Activated CD8-positive, alpha-beta T cell treated with anti-CD3 and anti-CD28 coated beads, Interleukin-2, amount 10 ng/mL, durations not matched to agents 7 days and 5 days (primary cell): ENCODE data around the gene ARHGAP15. TPM values are rescaled to one million over a fixed set of nuclear protein-coding genes. Genes with fewer than 3 reads are reported as not detected.
"Not testable (repeated sequence)": the region's sequence is repeated elsewhere in the genome, so short reads cannot be mapped to it uniquely, and the experiment has no call there.

Source experiments
- ATAC-seq: fragments of 150-1000 bp; cut with Tn5 transposase; one replicate; pipeline ENCODE4 v1.10.0; 2021; ENCODE audit warnings: moderate library complexity
- CTCF ChIA-PET: fragments of 350-600 bp; sonication (Branson Sonifier 250); formaldehyde crosslinking; loops from one replicate; lab custom pipeline; 2021; ENCODE audit warnings: antibody characterized with exemption; lab: Charles Lee
- POLR2A ChIA-PET: fragments of 350-600 bp; sonication (Branson Sonifier 250); formaldehyde crosslinking; loops from one replicate; lab custom pipeline; 2021; ENCODE audit warnings: antibody characterized with exemption; lab: Charles Lee
- DNase-seq: peaks from one replicate; pipeline ENCODE4 v3.0.0-alpha.2; 2020
- H3K27ac Mint-ChIP-seq: one replicate; pipeline ENCODE4 v1.8.0; 2021; ENCODE audit warnings: mild to moderate bottlenecking, mixed read lengths
- H3K27me3 Mint-ChIP-seq: one replicate; pipeline ENCODE4 v1.8.0; 2021; ENCODE audit warnings: low read depth, mixed read lengths
- H3K36me3 Mint-ChIP-seq: one replicate; pipeline ENCODE4 v1.8.0; 2021; ENCODE audit warnings: low read depth, mixed read lengths
- H3K4me1 Mint-ChIP-seq: one replicate; pipeline ENCODE4 v1.8.0; 2021; ENCODE audit warnings: low read depth, mixed read lengths
- H3K4me3 Mint-ChIP-seq: one replicate; pipeline ENCODE4 v1.8.0; 2021; ENCODE audit warnings: mild to moderate bottlenecking, mixed read lengths
- H3K9me3 Mint-ChIP-seq: one replicate; pipeline ENCODE4 v1.8.0; 2022; ENCODE audit warnings: mixed read lengths; ENCODE audit not compliant: insufficient read depth
- total RNA-seq, 2 experiments: library from RNA; stranded (reverse); gene quantifications; one replicate each; pipeline ENCODE4 v1.2.3, GENCODE V29; 2021

Gene ARHGAP15
- total RNA-seq, 2 experiments from 2014 or later, result 154 to 158 TPM

DNA sequence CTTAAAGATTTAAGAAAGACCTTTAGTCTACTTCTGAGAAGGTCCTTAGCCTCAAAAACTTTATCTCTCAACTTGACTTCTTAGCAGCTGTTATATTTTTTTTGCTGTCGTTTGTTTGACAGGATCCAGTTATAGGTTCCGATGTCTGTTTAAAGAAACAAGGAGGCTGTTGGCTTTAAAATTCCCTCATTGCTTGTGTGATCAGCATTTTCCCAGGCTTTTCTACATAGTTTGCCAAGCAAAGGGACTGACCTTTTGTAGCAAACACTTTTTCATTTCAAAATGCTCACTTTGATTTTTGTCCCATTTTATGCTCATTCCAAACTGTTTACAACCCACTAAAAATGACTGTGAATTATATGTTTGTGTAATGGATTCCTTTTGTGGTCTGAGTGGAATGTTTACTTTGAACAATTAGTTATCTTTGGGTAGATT, 394.9 kb downstream of the ARHGAP15 start:
- no peak overlapping the region for H3K27ac Mint-ChIP-seq
- H3K27me3 Mint-ChIP-seq, result no peaks in the 10 kb centered on the region
- ChIA-PET CTCF (interaction anchor here (0.7 kb wide), 2 partner anchors 11 to 12 kb away, joined by 3 read pairs; no protein-coding TSS in a partner anchor), POLR2A (no interaction called here)
- peaks cover 62% of the 10 kb centered on the region for H3K36me3 Mint-ChIP-seq
- DNase-seq, result no peak
- no peak for ATAC-seq
- H3K4me1 Mint-ChIP-seq, result peaks cover 28% of the 10 kb centered on the region
- H3K9me3 Mint-ChIP-seq, result no peaks in the 10 kb centered on the region
- no peak overlapping the region for H3K4me3 Mint-ChIP-seq

DNA sequence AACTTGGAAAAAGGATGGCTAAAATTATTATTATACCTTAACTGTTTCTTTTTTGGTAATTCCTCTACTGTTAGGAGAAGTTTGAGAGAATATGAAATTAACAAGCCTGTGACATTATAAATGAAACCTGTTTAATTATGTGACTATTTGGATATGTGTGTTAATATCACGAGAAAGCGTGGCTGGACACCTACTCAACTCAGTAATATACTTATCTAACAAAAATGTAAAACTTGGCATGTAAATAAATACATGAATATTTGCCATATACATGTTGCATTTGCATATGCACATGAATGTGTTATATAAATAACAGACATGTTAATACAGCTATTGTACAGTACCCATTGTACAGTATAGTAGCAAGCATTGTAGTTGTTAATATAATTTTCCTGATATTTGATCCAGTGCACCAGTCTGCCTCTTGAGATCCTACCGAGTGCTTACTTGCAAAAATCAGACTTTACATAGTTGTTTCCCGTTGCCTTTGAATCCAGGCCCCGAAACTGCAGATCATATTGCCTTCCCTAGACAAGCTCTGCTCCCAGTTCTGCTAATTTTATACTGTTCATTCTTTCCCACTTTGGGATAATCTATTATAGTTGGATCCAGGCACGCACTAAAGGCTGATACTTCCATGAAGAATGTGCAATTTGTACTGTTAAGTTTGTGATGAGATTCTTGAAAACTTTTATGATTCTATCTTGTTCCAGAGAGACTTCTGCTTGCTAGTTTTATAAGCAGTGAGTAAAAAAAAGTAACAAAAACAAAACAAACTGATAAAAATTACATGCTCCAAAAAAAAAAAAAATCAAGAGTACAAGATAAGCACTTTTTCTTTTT, 395.6 kb downstream of the ARHGAP15 start:
- H3K27ac Mint-ChIP-seq, result peak overlapping the region; percentile 41
- no peaks in the 10 kb centered on the region for H3K27me3 Mint-ChIP-seq
- ATAC-seq (no peak), DNase-seq (no peak)
- H3K4me3 Mint-ChIP-seq, result no peak overlapping the region
- H3K4me1 Mint-ChIP-seq, result peaks cover 34% of the 10 kb centered on the region
- POLR2A ChIA-PET, result no interaction called here
- CTCF ChIA-PET, result interaction anchor here (0.7 kb wide), 1 partner anchor 11 kb away, joined by 3 read pairs; no protein-coding TSS in a partner anchor
- no peaks in the 10 kb centered on the region for H3K9me3 Mint-ChIP-seq
- H3K36me3 Mint-ChIP-seq, result peaks cover 63% of the 10 kb centered on the region

DNA sequence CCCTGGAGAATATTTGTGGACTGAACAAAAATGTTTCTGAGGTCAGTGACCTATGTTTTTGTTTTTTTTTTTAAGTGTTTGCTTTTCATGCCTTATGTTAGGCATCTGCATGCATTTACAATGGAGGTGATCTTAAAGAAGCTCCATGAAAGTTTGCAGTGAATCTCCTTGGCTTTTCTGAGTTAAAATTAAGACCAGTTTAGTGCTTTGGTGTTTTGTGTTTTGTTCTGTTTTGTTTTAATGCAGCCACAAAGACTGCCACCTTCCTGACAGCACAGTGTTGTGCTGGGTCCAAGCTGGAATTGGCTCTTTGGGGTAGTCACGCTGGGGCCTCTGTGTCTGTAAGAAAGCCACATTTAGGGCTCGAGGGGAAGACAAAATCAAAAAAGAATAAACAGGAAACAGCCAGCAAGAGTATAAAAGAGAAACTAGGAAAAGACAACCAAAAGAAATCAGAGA, 396.2 kb downstream of the ARHGAP15 start:
- Mint-ChIP-seq H3K9me3 (no peaks in the 10 kb centered on the region), H3K36me3 (peaks cover 61% of the 10 kb centered on the region), H3K27ac (peak overlapping the region; percentile 83), H3K4me3 (no peak overlapping the region), H3K4me1 (peaks cover 34% of the 10 kb centered on the region), H3K27me3 (no peaks in the 10 kb centered on the region)
- ChIA-PET POLR2A (no interaction called here), CTCF (interaction anchor here (1.2 kb wide), 1 partner anchor 43 kb away, joined by 3 read pairs; no protein-coding TSS in a partner anchor)
- DNase-seq, result no peak
- ATAC-seq, result no peak

DNA sequence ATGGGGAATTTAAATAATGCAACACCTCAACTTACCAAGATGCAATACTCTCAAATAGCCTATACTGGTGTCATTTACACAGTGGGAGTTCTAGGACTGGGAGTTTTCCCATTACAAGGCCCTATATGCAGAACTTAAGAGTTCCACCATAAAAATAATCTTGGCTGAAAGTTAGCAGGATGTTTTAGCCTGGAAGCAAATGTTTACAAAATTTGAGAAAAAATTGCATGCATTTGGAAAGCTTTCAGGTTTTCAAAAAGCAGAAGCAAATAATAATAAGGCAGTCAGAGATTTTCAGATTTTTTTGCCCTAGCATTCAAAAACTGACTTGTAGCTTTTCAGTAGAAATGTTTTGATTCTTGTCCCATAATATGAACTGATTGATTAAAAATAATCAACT, 397.3 kb downstream of the ARHGAP15 start:
- ChIA-PET POLR2A (no interaction called here), CTCF (interaction anchor here (1.2 to 1.7 kb wide), 2 partner anchors 14 to 41 kb away, joined by 3 to 4 read pairs; no protein-coding TSS in a partner anchor)
- Mint-ChIP-seq H3K9me3 (no peaks in the 10 kb centered on the region), H3K27me3 (no peaks in the 10 kb centered on the region), H3K27ac (no peak overlapping the region), H3K4me1 (peaks cover 34% of the 10 kb centered on the region), H3K4me3 (no peak overlapping the region), H3K36me3 (peaks cover 58% of the 10 kb centered on the region)
- DNase-seq (no peak), ATAC-seq (no peak)

DNA sequence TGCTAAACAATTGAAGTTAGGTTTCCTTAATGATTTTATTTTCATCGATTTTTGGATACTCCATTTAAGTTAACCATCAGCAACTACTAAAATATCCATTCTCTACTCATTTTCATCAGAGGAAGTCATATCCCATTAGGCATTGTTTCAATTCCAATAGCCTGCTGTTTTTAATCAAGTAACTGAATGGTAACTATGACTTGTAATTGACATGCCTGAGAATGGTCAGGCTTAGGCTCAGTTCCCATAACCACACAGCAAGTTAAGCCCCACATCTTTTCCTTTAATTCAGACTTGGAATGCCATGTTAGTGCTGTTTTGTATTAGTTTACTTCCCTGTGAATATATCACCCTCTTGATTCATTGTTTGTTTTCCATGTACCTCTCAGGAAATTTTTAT, 398.8 kb downstream of the ARHGAP15 start:
- peaks cover 32% of the 10 kb centered on the region for H3K4me1 Mint-ChIP-seq
- ChIA-PET CTCF (no interaction called here), POLR2A (no interaction called here)
- H3K36me3 Mint-ChIP-seq, result peaks cover 53% of the 10 kb centered on the region
- H3K9me3 Mint-ChIP-seq, result no peaks in the 10 kb centered on the region
- no peak overlapping the region for H3K27ac Mint-ChIP-seq
- H3K27me3 Mint-ChIP-seq, result no peaks in the 10 kb centered on the region
- ATAC-seq (no peak), DNase-seq (no peak)
- no peak overlapping the region for H3K4me3 Mint-ChIP-seq

DNA sequence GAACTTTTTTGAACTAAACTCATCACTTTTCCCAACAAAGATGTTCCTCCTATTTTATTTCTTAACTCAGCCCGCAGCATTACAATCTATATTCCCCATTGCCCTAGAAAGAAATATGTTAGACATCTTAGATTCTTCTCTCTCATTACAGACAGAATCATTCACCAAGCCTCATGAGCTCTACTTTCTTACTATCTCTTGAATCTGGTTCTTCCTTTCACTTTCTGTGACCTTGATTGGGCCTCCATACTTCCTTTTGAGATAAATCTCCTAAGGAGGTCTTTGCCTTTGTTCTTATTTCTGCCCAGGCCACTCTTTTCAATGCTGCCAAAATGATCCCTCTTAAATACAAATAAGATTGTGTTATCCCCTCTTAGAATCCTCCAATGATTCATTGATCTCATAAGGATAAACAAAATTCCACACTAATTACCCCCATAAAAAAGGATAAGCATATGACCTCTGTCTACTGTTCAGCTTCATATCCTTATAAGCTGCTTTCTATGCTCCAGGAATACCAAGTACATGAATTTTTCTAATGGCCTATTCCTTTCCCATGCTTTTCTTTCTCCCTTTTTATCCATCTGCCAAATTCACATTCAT, 400.0 kb downstream of the ARHGAP15 start:
- ATAC-seq, result peak; percentile 27
- H3K9me3 Mint-ChIP-seq, result no peaks in the 10 kb centered on the region
- H3K27me3 Mint-ChIP-seq, result no peaks in the 10 kb centered on the region
- peaks cover 63% of the 10 kb centered on the region for H3K36me3 Mint-ChIP-seq
- ChIA-PET CTCF (no interaction called here), POLR2A (no interaction called here)
- H3K4me3 Mint-ChIP-seq, result no peak overlapping the region
- peaks cover 30% of the 10 kb centered on the region for H3K4me1 Mint-ChIP-seq
- peak overlapping the region; percentile 18 for H3K27ac Mint-ChIP-seq
- no peak for DNase-seq

DNA sequence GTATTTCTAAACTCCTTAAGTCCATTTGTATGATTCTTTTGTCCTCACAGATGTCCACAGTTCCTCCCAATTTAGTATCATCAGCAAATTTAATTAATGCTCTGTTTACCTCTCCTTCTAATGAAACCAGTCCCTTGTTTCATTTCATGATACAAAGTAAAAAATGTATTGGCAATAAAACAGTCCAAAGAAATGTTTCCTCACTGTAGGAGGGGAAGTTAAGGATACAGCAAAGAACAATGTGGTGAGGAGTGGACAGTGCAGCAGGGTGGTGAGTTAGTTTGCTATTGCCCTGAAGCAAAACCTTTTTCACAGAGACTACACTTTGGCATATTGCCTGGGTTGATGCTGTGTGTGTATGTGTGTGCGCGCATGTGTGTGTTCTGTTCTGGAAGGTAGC, 401.5 kb downstream of the ARHGAP15 start:
- Mint-ChIP-seq H3K9me3 (peaks cover 4% of the 10 kb centered on the region), H3K4me3 (no peak overlapping the region), H3K4me1 (peaks cover 14% of the 10 kb centered on the region), H3K36me3 (peaks cover 59% of the 10 kb centered on the region), H3K27me3 (no peaks in the 10 kb centered on the region), H3K27ac (no peak overlapping the region)
- DNase-seq (no peak), ATAC-seq (no peak)
- ChIA-PET POLR2A (no interaction called here), CTCF (no interaction called here)

DNA sequence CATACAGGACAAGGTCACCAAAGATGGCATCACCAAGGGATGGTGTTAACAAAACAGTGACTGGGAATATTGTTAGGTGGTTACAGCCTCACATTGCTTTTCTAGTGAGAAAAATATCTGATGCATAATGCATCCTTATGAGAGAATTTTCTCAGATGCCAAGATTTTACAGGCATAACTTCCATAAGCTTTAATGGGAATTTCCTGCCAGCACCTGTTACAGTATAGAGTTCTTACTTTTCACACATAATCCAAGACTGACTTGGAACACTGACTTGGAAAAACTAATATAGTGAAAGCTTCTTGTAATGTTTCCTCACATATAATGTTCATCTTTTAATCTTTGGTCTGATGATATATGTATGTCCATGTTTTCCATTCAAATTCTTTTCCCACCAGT, 402.8 kb downstream of the ARHGAP15 start:
- DNase-seq (no peak), ATAC-seq (no peak)
- peaks cover 66% of the 10 kb centered on the region for H3K36me3 Mint-ChIP-seq
- ChIA-PET CTCF (no interaction called here), POLR2A (no interaction called here)
- no peak overlapping the region for H3K27ac Mint-ChIP-seq
- H3K9me3 Mint-ChIP-seq, result peaks cover 4% of the 10 kb centered on the region
- H3K4me3 Mint-ChIP-seq, result no peak overlapping the region
- peaks cover 14% of the 10 kb centered on the region for H3K4me1 Mint-ChIP-seq
- H3K27me3 Mint-ChIP-seq, result no peaks in the 10 kb centered on the region

DNA sequence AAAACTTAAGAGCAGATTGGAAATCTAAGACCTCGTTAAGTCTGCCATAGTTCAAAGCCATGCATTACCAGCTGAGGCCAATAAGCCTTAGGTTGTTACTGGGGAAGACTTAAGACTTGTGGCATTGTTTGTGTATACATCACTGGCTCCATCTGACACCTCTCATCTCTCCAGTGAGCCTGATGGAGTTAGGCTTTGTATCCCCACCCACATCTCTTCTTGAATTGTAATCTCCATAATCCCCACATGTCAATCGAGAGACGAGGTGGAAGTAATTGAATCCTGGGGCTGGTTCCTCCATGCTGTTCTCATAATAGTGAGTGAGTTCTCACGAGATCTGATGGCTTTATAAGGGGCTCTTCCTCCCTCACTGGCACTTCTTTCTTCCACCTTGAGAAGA, 404.6 kb downstream of the ARHGAP15 start:
- ChIA-PET POLR2A (no interaction called here), CTCF (no interaction called here)
- no peak for DNase-seq
- no peak for ATAC-seq
- Mint-ChIP-seq H3K4me3 (no peak overlapping the region), H3K9me3 (peaks cover 4% of the 10 kb centered on the region), H3K36me3 (peaks cover 66% of the 10 kb centered on the region), H3K4me1 (peaks cover 9% of the 10 kb centered on the region), H3K27ac (no peak overlapping the region), H3K27me3 (no peaks in the 10 kb centered on the region)

DNA sequence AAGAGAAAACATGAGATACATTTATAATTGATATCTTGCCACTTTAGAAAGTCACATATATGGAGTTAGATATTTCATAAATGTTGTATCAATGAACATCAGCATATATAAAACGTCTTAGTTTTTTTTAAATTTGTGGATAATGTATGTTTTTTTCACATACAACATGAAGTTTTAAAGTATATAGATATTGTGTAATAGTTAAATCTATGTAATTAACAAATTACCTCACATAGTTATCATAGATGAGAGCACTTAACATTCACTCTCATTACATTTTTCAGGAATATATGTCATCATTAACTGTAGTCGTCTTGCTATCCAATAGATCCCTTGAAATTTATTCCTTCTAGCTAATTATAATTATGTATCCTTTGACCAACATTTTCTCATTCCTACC, 406.6 kb downstream of the ARHGAP15 start:
- Mint-ChIP-seq H3K36me3 (peaks cover 63% of the 10 kb centered on the region), H3K27ac (no peak overlapping the region), H3K4me1 (peaks cover 7% of the 10 kb centered on the region), H3K4me3 (no peak overlapping the region), H3K9me3 (peaks cover 12% of the 10 kb centered on the region), H3K27me3 (no peaks in the 10 kb centered on the region)
- POLR2A ChIA-PET, result no interaction called here
- DNase-seq (no peak), ATAC-seq (no peak)
- CTCF ChIA-PET, result no interaction called here

DNA sequence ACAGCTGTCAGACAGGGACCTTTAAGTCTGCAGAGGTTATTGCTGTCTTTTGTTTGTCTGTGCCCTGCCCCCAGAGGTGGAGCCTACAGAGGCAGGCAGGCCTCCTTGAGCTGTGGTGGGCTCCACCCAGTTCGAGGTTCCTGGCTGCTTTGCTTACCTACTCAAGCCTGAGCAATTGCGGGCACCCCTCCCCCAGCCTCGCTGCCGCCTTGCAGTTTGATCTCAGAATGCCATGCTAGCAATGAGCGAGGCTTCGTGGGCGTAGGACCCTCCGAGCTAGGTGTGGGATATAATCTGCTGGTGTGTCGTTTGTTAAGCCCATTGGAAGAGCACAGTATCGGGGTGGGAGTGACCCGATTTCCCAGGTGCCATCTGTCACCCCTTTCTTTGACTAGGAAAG, 412.7 kb downstream of the ARHGAP15 start:
- POLR2A ChIA-PET, H3K4me3 Mint-ChIP-seq, H3K27ac Mint-ChIP-seq, CTCF ChIA-PET, ATAC-seq, DNase-seq, H3K27me3 Mint-ChIP-seq: not testable (repeated sequence)
- peaks cover 12% of the 10 kb centered on the region for H3K9me3 Mint-ChIP-seq
- H3K4me1 Mint-ChIP-seq, result peaks cover 27% of the 10 kb centered on the region
- peaks cover 60% of the 10 kb centered on the region for H3K36me3 Mint-ChIP-seq
